ENCODE data around the gene FAM90A26.
"Not testable (repeated sequence)": the region's sequence is repeated elsewhere in the genome, so short reads cannot be mapped to it uniquely, and the experiment has no call there.

FAM90A26 gene, protein sequence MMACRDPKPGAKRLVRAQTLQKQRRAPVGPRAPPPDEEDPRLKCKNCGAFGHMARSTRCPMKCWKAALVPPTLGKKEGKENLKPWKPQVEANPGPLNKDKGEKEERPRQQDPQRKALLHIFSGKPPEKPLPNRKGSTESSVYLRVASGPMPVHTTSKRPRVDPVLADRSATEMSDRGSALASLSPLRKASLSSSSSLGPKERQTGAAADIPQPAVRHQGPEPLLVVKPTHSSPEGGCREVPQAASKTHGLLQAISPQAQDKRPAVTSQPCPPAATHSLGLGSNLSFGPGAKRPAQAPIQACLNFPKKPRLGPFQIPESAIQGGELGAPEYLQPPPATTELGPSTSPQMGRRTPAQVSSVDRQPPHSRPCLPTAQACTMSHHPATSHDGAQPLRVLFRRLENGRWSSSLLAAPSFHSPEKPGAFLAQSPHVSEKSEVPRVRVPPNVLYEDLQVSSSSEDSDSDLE

DNA sequence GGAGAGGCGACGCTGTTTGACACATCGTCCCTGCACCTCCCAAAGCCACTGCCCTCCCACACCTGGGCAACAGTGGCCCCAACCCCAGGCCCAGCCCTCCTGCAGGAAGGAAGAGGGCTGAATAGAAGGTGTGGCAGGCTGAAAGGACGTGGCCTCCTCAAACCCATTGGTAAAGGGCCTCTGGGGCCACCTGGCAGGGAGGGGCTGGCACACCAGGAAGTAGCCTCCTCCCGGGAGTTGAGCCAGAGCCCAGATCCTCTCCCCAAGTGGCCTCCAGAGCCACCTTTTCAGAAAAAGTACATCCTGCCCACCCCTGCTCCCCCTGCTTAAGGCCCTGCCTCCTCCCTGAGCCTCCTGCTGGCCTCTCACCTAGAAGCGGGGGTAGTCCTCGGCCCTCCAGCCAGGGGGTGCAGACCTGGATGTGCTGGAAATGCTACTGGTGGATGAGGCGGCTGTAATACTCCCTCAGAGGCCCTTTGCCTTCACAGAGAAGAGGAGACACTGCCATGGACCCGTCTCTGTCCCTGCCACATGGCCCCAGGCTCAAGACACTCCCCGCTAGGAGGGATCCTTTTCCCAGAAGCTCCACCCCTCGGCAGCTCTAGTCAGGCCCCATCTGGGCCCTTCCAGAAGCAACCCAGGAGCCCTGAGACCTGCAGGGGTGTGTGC lies at the start of gene FAM90A26:
Gene FAM90A26, plus strand, starts transcription at position 619 of the 669 bp plus-strand sequence. CDS start 2,764 bp downstream, outside the sequence.
- not testable (repeated sequence) for H3K4me2 ChIP-seq, H3K4me3 ChIP-seq, H3K4me1 ChIP-seq, H3K9me3 ChIP-seq, H3K36me3 ChIP-seq, H3K27ac ChIP-seq, H3K27me3 ChIP-seq, H3K9ac ChIP-seq, H4K20me1 ChIP-seq

DNA sequence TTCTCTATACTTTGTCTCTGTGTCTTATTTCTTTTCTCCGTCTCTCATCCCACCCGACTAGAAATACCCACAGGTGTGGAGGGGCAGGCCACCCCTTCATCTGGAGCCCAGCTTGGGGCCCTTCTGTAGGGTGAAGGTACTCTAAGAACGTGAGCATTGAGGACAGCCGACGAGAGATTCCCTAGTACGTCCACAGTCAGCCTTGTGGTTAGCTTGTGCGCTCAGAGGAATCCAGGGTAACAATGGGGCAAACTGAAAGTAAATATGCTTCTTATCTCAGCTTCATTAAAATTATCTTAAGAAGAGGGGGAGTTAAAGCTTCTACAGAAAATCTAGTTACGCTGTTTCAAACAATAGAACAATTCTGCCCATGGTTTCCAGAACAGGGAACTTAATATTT lies 47.5 kb upstream of the FAM90A26 start:
- H3K4me2 ChIP-seq, H3K4me3 ChIP-seq, H3K4me1 ChIP-seq, H3K36me3 ChIP-seq, H3K27ac ChIP-seq, H3K27me3 ChIP-seq, H3K9ac ChIP-seq, H4K20me1 ChIP-seq, H3K9me3 ChIP-seq: not testable (repeated sequence)

DNA sequence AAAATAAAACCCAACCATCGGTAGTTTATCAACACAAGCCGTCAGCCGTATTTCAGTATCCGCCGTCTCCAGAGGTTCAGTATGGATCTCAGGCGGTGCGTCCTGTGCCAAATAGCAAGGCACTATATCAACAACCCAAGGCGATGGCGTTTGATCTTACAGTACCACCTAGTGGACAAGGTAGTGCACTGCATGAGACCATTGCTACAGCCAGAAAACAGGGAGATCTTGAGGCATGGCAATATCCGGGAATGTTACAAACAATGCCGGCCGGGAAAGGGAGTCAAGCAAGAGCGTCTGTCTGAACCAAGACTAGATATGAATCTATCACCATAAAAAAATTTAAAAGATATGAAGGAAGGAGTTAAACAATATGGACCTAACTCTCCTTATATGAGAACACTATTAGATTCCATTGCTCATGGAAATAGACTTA lies 46.6 kb upstream of the FAM90A26 start:
- not testable (repeated sequence) for H3K27ac ChIP-seq, H3K4me3 ChIP-seq, H3K4me2 ChIP-seq, H3K9ac ChIP-seq, H3K4me1 ChIP-seq, H3K27me3 ChIP-seq, H4K20me1 ChIP-seq, H3K9me3 ChIP-seq, H3K36me3 ChIP-seq

DNA sequence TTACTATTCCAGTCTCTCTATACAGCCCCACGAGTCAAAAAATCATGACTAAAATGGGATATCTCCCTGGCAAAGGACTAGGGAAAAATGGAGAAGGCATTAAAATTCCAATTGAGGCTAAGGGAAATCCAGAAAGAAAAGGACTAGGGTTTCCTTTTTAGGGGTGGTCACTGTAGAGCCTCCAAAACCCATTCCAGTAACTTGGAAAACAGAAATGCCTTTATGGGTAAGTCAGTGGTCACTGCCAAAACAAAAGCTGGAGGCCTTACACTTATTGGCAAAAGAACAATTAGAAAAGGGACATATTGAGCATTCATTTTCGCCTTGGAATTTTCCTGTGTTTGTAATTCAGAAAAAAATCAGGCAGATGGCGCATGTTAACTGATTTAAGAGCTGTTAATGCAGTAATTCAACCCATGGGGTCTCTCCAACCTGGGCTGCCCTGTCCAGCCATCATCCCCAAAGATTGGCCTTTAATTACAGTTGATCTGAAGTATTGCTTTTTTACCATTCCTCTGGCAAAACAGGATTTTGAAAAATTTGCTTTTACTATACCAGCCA lies 44.5 kb upstream of the FAM90A26 start:
- H3K27me3 ChIP-seq, H3K4me3 ChIP-seq, H4K20me1 ChIP-seq, H3K4me2 ChIP-seq, H3K36me3 ChIP-seq, H3K9ac ChIP-seq, H3K27ac ChIP-seq, H3K4me1 ChIP-seq, H3K9me3 ChIP-seq: not testable (repeated sequence)

DNA sequence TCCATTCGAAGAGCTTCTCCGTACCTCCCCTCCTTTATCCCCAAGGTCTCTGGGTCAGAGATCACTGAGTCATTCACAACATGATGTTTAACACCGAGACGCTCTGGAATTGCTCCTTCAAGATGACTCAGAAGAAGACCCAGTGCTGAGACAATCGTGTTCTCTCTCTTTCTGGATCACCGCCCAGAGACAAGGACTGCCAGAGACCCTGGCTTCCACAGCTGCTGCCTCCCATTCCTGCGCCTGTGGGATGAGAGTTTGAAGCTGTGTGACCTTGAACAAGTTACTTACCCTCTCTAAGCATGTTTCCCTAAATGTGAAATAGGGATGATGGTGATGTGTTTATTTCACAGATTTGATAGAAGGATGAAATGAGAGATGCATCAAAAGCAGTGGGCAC lies 38.8 kb upstream of the FAM90A26 start:
- H3K4me3 ChIP-seq, H3K9ac ChIP-seq, H3K9me3 ChIP-seq, H3K27ac ChIP-seq, H3K36me3 ChIP-seq, H3K27me3 ChIP-seq, H3K4me2 ChIP-seq, H4K20me1 ChIP-seq, H3K4me1 ChIP-seq: not testable (repeated sequence)

DNA sequence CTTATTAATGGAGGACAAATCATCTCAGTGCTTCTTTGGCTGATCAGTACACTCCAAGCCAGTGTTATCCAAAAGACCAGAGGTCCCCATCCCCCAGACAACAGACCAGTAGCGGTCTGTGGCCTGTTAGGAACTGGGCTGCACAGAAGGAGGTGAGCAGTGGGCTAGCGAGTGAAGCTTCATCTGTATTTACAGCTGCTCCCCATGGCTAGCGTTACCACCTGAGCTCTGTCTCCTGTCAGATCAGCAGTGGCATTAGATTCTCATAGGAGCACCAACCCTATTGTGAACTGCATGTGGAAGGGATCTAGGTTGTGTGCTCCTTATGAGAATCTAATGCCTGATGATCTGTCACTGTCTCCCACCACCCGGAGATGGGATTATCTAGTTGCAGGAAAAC lies 37.4 kb upstream of the FAM90A26 start:
- not testable (repeated sequence) for H4K20me1 ChIP-seq, H3K36me3 ChIP-seq, H3K4me1 ChIP-seq, H3K4me3 ChIP-seq, H3K27ac ChIP-seq, H3K9me3 ChIP-seq, H3K4me2 ChIP-seq, H3K27me3 ChIP-seq, H3K9ac ChIP-seq

DNA sequence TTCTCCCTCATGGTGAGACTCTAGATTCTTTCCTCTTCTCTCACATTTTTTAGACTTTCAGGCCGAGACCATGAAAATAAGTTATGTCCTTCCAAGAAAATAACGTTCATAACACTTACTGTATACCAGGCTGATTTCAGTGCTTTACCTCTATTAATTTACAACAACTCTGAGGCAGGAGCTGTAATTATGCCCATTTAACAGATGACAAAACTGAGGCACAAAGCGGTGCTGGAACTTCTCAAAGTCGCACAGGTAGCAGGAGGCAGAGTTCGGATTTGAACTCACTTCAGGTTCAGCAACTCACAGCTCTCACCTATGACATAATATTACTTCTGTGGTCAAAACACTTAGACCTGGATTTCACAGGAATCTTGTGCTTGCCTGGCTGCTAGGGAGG lies 36.2 kb upstream of the FAM90A26 start:
- not testable (repeated sequence) for H3K4me2 ChIP-seq, H4K20me1 ChIP-seq, H3K27ac ChIP-seq, H3K9me3 ChIP-seq, H3K9ac ChIP-seq, H3K27me3 ChIP-seq, H3K36me3 ChIP-seq, H3K4me3 ChIP-seq, H3K4me1 ChIP-seq

DNA sequence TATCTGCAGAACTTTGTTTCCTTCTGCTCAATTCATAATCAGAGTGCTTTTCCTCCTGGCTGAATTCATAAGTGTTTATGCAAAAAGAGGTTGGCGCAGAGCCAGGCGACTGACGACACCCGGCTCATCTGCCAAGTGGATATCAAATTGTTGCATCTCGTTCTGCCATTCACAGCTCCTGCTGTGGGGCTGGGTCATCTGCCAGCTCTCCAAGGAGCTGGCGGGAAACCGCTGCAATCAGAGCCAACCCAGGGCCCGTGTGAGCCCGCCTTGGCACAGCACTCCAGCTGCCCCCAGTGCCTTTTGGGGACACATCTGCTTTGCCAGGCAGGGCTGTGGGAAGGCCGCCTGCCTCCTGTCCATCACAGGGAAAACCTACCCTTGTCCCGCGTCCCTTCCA lies 35.7 kb upstream of the FAM90A26 start:
- H3K9ac ChIP-seq, H3K9me3 ChIP-seq, H3K4me3 ChIP-seq, H3K4me1 ChIP-seq, H3K36me3 ChIP-seq, H3K4me2 ChIP-seq, H3K27ac ChIP-seq, H3K27me3 ChIP-seq, H4K20me1 ChIP-seq: not testable (repeated sequence)

DNA sequence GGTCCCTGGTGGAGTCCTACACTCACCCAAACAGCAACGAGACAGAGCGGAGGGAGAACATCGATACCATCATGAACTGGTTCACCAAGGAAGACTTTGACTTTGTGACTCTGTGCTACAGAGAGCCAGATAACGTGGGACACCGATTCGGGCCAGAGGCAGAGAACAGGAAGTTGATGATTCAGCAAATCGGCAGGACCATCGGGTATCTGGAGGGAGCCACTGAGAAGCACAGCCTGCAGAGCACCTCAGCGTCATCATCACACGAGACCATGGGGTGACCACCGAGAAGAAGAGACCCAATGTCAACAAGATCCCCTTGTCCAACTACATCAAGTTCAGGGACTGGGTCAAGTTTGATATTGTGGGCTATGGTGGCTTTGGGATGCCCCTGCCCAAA lies 29.2 kb upstream of the FAM90A26 start:
- not testable (repeated sequence) for H3K36me3 ChIP-seq, H4K20me1 ChIP-seq, H3K4me1 ChIP-seq, H3K4me2 ChIP-seq, H3K9me3 ChIP-seq, H3K9ac ChIP-seq, H3K4me3 ChIP-seq, H3K27me3 ChIP-seq, H3K27ac ChIP-seq

DNA sequence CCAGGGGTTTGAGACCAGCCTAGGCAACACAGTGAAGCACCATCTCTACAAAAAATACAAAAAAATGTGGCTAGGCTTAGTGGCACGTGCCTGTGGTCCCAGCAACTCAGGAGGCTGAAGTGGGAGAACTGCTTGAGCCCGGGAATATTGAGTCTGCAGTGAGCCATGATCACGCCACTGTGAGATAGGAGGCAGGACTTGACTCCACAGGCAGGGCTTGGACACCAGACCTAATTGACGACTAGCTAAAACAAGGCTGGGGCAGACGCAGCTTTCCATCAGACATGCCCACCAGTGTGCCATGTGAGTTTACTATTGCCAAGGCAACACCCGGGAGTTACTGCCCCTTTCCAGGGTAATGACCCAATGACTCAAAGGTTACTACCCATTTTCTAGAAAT lies 27.4 kb upstream of the FAM90A26 start:
- not testable (repeated sequence) for H3K4me3 ChIP-seq, H3K9me3 ChIP-seq, H3K36me3 ChIP-seq, H3K9ac ChIP-seq, H3K4me1 ChIP-seq, H3K4me2 ChIP-seq, H3K27me3 ChIP-seq, H4K20me1 ChIP-seq, H3K27ac ChIP-seq
